Measurements from ENCODE around the gene COP1. TPM values are rescaled to one million over a fixed set of nuclear protein-coding genes. Genes with fewer than 3 reads are reported as not detected.

COP1 gene
- polyA plus RNA-seq, 3 donors, result 44.0 to 74.2 (median 68.6) TPM

GRCh38 chr1:176058686-176059085, 148.4 kb downstream of the COP1 start:
- Histone ChIP-seq H3K4me2 (replicated peaks; ENCODE audit: extremely low read depth, low read length, poor library complexity, severe bottlenecking) (no peak overlapping the region), H4K20me1 (ENCODE audit: insufficient read depth, low read length) (peaks cover 59% of the 10 kb centered on the region), H3K36me3 (replicated peaks in 1 of 2; ENCODE audit: control insufficient read depth in 1 of 2, insufficient read depth in 2 of 2, low read length in 2 of 2) (peaks cover 13 to 38% of the 10 kb centered on the region in 2 donors), H3K4me1 (ENCODE audit: control insufficient read depth in 1 of 2, insufficient read depth in 2 of 2, low read length in 2 of 2) (no peaks in the 10 kb centered on the region), H3K27me3 (ENCODE audit: control insufficient read depth in 2 of 2, insufficient read depth in 2 of 2, low read length in 2 of 2) (no peaks in the 10 kb centered on the region), H3K9ac (ENCODE audit: insufficient read depth, low read length, poor library complexity, severe bottlenecking) (no peak overlapping the region), H3K27ac (ENCODE audit: low read depth in 1 of 2, low read length in 2 of 2) (no peak overlapping the region), H2AFZ (ENCODE audit: insufficient read depth, low read depth, low read length, poor library complexity, severe bottlenecking) (no peak overlapping the region), H3K4me3 (replicated peaks in 1 of 3; ENCODE audit: low read depth in 2 of 3, low read length in 3 of 3) (no peak overlapping the region), H3K9me3 (replicated peaks in 1 of 2; ENCODE audit: control insufficient read depth in 1 of 2, insufficient read depth in 1 of 2, low read length in 2 of 2) (no peaks in the 10 kb centered on the region), H3K79me2 (ENCODE audit: insufficient read depth, low read length) (peaks cover 4% of the 10 kb centered on the region)
- no peak for DNase-seq
- Mint-ChIP-seq H3K27me3 (ENCODE audit: low read depth in 3 of 3) (no peaks in the 10 kb centered on the region), H3K4me3 (no peak overlapping the region), H3K9me3 (peaks cover 0 to 2% (median 0%) of the 10 kb centered on the region in 7 donors), H3K27ac (peak overlapping the region in 1 of 7 donors; percentile 26), H3K4me1 (no peaks in the 10 kb centered on the region), H3K36me3 (peaks cover 25 to 35% of the 10 kb centered on the region in 2 donors)
- no CpG with 5 or more reads among the region's 2 CpGs for WGBS (ENCODE audit: insufficient coverage)
- TF ChIP-seq CTCF (IDR thresholded peaks at IDR 0.05), result no peak
- intact Hi-C loops (cut with micrococcal nuclease), result no loop called here

DNA sequence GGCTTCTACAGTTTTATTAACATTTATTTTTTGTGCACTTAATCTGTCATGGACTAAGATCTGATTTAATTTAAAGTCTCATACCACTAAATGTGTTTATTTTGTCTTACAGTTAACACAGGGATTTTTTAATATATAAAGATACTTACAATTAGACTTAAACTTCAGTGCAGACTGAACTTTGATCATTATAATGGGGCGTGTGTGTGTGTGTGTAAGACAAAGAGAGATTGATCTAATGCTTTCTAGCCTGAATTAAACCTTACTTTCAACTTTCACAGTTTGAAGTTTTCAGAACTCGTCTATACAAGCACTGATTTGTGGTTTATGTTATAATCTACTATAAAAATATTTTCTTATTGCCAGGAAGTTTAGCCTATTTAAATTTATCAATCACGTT, 150.8 kb downstream of the COP1 start:
- DNase-seq, result no peak
- Mint-ChIP-seq H3K4me1 (no peaks in the 10 kb centered on the region), H3K27ac (no peak overlapping the region), H3K27me3 (ENCODE audit: low read depth in 3 of 3) (no peaks in the 10 kb centered on the region), H3K36me3 (peaks cover 14 to 23% of the 10 kb centered on the region in 2 donors), H3K9me3 (no peaks in the 10 kb centered on the region), H3K4me3 (no peak overlapping the region)
- Histone ChIP-seq H3K9ac (ENCODE audit: insufficient read depth, low read length, poor library complexity, severe bottlenecking) (no peak overlapping the region), H3K4me1 (ENCODE audit: control insufficient read depth in 1 of 2, insufficient read depth in 2 of 2, low read length in 2 of 2) (no peaks in the 10 kb centered on the region), H3K9me3 (replicated peaks in 1 of 2; ENCODE audit: control insufficient read depth in 1 of 2, insufficient read depth in 1 of 2, low read length in 2 of 2) (no peaks in the 10 kb centered on the region), H2AFZ (ENCODE audit: insufficient read depth, low read depth, low read length, poor library complexity, severe bottlenecking) (no peak overlapping the region), H3K27ac (ENCODE audit: low read depth in 1 of 2, low read length in 2 of 2) (no peak overlapping the region), H3K4me3 (replicated peaks in 1 of 3; ENCODE audit: low read depth in 2 of 3, low read length in 3 of 3) (no peak overlapping the region), H3K27me3 (ENCODE audit: control insufficient read depth in 2 of 2, insufficient read depth in 2 of 2, low read length in 2 of 2) (no peaks in the 10 kb centered on the region), H3K36me3 (replicated peaks in 1 of 2; ENCODE audit: control insufficient read depth in 1 of 2, insufficient read depth in 2 of 2, low read length in 2 of 2) (peaks cover 8 to 37% of the 10 kb centered on the region in 2 donors), H3K79me2 (ENCODE audit: insufficient read depth, low read length) (peaks cover 5% of the 10 kb centered on the region), H3K4me2 (replicated peaks; ENCODE audit: extremely low read depth, low read length, poor library complexity, severe bottlenecking) (no peak overlapping the region), H4K20me1 (ENCODE audit: insufficient read depth, low read length) (peaks cover 64% of the 10 kb centered on the region)
- no peak for TF ChIP-seq CTCF (IDR thresholded peaks at IDR 0.05)
- intact Hi-C loops (cut with micrococcal nuclease), result no loop called here
- no CpG with 5 or more reads among the region's 3 CpGs for WGBS (ENCODE audit: insufficient coverage)

All from CD14-positive monocyte (primary cell).